Measurements from ENCODE around the gene C3AR1.

GRCh38 chr12:8080120-8080519, 14.0 kb upstream of the C3AR1 start:
- TF ChIP-seq CTCF (conservative IDR thresholded peaks at IDR 0.05; ENCODE audit: low read length): no peak
- TF ChIP-seq EZH2phosphoT487 (IDR thresholded peaks at IDR 0.05; ENCODE audit: borderline replicate concordance, low read depth, low read length): no peak
